Osteocyte (in vitro differentiated cells): Measurements from ENCODE around the gene TRAF3. TPM values are rescaled to one million over a fixed set of nuclear protein-coding genes. Genes with fewer than 3 reads are reported as not detected.

Experiments
- DNase-seq: peaks from one replicate; pipeline ENCODE4 v3.0.0; 2021; ENCODE audit warnings: mixed read lengths; ENCODE audit not compliant: unreplicated experiment; ENCODE audit errors: extremely low spot score
- H3K27ac Mint-ChIP-seq: one replicate; pipeline ENCODE4 v1.8.0; 2021; ENCODE audit warnings: mild to moderate bottlenecking, mixed read lengths; ENCODE audit not compliant: unreplicated experiment
- H3K27me3 Mint-ChIP-seq: one replicate; pipeline ENCODE4 v1.8.0; 2021; ENCODE audit warnings: mixed read lengths; ENCODE audit not compliant: unreplicated experiment
- H3K36me3 Mint-ChIP-seq: one replicate; pipeline ENCODE4 v1.8.0; 2021; ENCODE audit warnings: mixed read lengths; ENCODE audit not compliant: unreplicated experiment
- H3K4me1 Mint-ChIP-seq: one replicate; pipeline ENCODE4 v1.8.0; 2021; ENCODE audit warnings: mixed read lengths; ENCODE audit not compliant: unreplicated experiment
- H3K4me3 Mint-ChIP-seq: one replicate; pipeline ENCODE4 v1.8.0; 2021; ENCODE audit warnings: mild to moderate bottlenecking, moderate library complexity, mixed read lengths; ENCODE audit not compliant: unreplicated experiment
- H3K9me3 Mint-ChIP-seq: one replicate; pipeline ENCODE4 v1.8.0; 2021; ENCODE audit warnings: mixed read lengths; ENCODE audit not compliant: unreplicated experiment
- CTCF ChIP-seq: fragments of 200-600 bp; sonication (generic); IDR thresholded peaks from 2 replicates; pipeline ENCODE4 v1.5.0; 2021; ENCODE audit warnings: antibody characterized with exemption, mild to moderate bottlenecking, moderate library complexity
- total RNA-seq: library from RNA; stranded (reverse); gene quantifications from 2 replicates; pipeline ENCODE4 v1.2.1, GENCODE V29; 2021

TRAF3 gene
- total RNA-seq, 1 donor from 2014 or later = 15.9 TPM

GRCh38 chr14:102870246-102870645 lies 93.0 kb downstream of the TRAF3 start:
- Mint-ChIP-seq H3K36me3 (peaks cover 6% of the 10 kb centered on the region), H3K4me3 (no peak overlapping the region), H3K9me3 (no peaks in the 10 kb centered on the region), H3K27ac (no peak overlapping the region), H3K4me1 (peaks cover 16% of the 10 kb centered on the region), H3K27me3 (no peaks in the 10 kb centered on the region)
- DNase-seq = no peak
- TF ChIP-seq CTCF = no peak

- Mint-ChIP-seq H3K4me3 (no peak overlapping the region), H3K27me3 (no peaks in the 10 kb centered on the region), H3K36me3 (peaks cover 6% of the 10 kb centered on the region), H3K27ac (no peak overlapping the region), H3K9me3 (no peaks in the 10 kb centered on the region), H3K4me1 (peaks cover 24% of the 10 kb centered on the region)
- no peak for TF ChIP-seq CTCF
- no peak for DNase-seq
These were observed 94.0 kb downstream of the TRAF3 start for GRCh38 chr14:102870994-102871831.

- Mint-ChIP-seq H3K36me3 (peaks cover 6% of the 10 kb centered on the region), H3K9me3 (no peaks in the 10 kb centered on the region), H3K27ac (no peak overlapping the region), H3K4me1 (peaks cover 24% of the 10 kb centered on the region), H3K27me3 (no peaks in the 10 kb centered on the region), H3K4me3 (no peak overlapping the region)
- no peak for TF ChIP-seq CTCF
- DNase-seq = no peak
These were observed 94.8 kb downstream of the TRAF3 start for GRCh38 chr14:102872020-102872419.

GRCh38 chr14:102873131-102873530 lies 95.9 kb downstream of the TRAF3 start:
- Mint-ChIP-seq H3K36me3 (peaks cover 6% of the 10 kb centered on the region), H3K27ac (no peak overlapping the region), H3K9me3 (no peaks in the 10 kb centered on the region), H3K4me1 (peaks cover 14% of the 10 kb centered on the region), H3K27me3 (no peaks in the 10 kb centered on the region), H3K4me3 (no peak overlapping the region)
- no peak for DNase-seq
- TF ChIP-seq CTCF = no peak

GRCh38 chr14:102873546-102874061 lies 96.4 kb downstream of the TRAF3 start:
- Mint-ChIP-seq H3K4me3 (no peak overlapping the region), H3K36me3 (peaks cover 6% of the 10 kb centered on the region), H3K9me3 (no peaks in the 10 kb centered on the region), H3K27ac (no peak overlapping the region), H3K4me1 (peaks cover 14% of the 10 kb centered on the region), H3K27me3 (no peaks in the 10 kb centered on the region)
- no peak for DNase-seq
- TF ChIP-seq CTCF = no peak
